ENCODE data around the gene REX1BD.

- TF ChIP-seq CTCF (IDR thresholded peaks at IDR 0.05) (no peak), POLR2A (IDR thresholded peaks at IDR 0.05) (no peak)
Measured at GRCh38 chr19:18635831-18636182, 47.2 kb downstream of the REX1BD start.

Data from right lobe of liver (tissue), 4 donors.